ENCODE data around the gene PSME3.
"Not testable (repeated sequence)": the region's sequence is repeated elsewhere in the genome, so short reads cannot be mapped to it uniquely, and the experiment has no call there.

PSME3 gene

DNA sequence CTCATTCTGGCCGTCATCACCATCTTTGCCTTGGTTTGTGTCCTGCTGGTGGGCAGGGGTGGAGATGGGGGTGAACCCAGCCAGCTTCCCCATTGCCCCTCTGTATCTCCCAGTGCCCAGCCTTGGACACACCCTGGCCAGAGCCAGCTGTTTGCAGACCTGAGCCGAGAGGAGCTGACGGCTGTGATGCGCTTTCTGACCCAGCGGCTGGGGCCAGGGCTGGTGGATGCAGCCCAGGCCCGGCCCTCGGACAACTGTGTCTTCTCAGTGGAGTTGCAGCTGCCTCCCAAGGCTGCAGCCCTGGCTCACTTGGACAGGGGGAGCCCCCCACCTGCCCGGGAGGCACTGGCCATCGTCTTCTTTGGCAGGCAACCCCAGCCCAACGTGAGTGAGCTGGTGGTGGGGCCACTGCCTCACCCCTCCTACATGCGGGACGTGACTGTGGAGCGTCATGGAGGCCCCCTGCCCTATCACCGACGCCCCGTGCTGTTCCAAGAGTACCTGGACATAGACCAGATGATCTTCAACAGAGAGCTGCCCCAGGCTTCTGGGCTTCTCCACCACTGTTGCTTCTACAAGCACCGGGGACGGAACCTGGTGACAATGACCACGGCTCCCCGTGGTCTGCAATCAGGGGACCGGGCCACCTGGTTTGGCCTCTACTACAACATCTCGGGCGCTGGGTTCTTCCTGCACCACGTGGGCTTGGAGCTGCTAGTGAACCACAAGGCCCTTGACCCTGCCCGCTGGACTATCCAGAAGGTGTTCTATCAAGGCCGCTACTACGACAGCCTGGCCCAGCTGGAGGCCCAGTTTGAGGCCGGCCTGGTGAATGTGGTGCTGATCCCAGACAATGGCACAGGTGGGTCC is 18.4 kb downstream of the PSME3 start:
- not testable (repeated sequence) for DNase-seq

DNA sequence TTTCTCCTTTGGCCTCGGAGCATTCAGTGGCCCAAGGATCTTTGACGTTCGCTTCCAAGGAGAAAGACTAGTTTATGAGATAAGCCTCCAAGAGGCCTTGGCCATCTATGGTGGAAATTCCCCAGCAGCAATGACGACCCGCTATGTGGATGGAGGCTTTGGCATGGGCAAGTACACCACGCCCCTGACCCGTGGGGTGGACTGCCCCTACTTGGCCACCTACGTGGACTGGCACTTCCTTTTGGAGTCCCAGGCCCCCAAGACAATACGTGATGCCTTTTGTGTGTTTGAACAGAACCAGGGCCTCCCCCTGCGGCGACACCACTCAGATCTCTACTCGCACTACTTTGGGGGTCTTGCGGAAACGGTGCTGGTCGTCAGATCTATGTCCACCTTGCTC is 19.2 kb downstream of the PSME3 start:
- no peak for DNase-seq

GRCh38 chr17:42853004-42853403 is 19.8 kb downstream of the PSME3 start:
- no peak for DNase-seq

GRCh38 chr17:42853597-42853967 is 20.4 kb downstream of the PSME3 start:
- DNase-seq, result no peak

- no peak for DNase-seq
Observed at GRCh38 chr17:42853968-42854790, 21.0 kb downstream of the PSME3 start.

DNA sequence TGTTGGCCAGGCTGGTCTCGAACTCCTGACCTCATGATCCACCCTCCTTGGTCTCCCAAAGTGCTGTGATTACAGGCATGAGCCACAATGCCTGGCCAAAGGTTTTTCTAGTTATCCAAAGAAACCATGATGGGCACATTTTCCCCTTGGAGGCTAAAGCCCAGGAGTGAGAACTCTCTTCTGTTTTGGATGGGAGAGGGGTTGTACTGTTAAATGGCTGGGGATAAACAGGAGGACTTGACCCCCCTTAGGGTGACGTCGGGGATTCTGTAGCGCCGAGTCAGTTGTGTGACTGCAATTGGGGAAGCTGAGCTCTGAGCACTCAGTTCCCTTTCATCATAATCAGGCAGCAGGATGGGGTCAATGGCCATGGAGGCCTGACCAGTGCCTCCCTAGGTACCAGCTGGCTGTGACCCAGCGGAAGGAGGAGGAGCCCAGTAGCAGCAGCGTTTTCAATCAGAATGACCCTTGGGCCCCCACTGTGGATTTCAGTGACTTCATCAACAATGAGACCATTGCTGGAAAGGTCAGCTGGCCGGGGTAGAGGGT is 21.9 kb downstream of the PSME3 start:
- DNase-seq, result no peak

- DNase-seq, result not testable (repeated sequence)
Observed at GRCh38 chr17:42856093-42856492, 22.9 kb downstream of the PSME3 start.

DNA sequence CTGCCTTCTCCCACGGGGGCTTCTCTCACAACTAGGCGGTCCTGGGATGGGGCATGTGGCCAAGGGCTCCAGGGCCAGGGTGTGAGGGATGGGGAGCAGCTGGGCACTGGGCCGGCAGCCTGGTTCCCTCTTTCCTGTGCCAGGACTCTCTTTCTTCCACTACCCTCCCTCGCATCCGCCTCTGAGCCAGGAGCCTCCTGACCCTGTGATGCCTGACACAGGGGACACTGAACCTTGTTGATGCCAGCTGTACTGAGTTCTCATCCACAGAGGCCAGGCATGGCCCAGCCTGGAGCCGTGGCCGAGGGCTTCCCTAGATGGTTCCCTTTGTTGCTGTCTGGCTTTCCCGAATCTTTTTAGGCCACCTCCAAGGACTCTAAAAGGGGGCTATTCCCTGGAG is 23.3 kb downstream of the PSME3 start:
- DNase-seq, result not testable (repeated sequence)

- no peak for DNase-seq
Observed at GRCh38 chr17:42857389-42857788, 24.2 kb downstream of the PSME3 start.

- no peak for DNase-seq
Observed at GRCh38 chr17:42865638-42866094, 32.5 kb downstream of the PSME3 start.

GRCh38 chr17:42866216-42866615 is 33.0 kb downstream of the PSME3 start:
- no peak for DNase-seq

DNA sequence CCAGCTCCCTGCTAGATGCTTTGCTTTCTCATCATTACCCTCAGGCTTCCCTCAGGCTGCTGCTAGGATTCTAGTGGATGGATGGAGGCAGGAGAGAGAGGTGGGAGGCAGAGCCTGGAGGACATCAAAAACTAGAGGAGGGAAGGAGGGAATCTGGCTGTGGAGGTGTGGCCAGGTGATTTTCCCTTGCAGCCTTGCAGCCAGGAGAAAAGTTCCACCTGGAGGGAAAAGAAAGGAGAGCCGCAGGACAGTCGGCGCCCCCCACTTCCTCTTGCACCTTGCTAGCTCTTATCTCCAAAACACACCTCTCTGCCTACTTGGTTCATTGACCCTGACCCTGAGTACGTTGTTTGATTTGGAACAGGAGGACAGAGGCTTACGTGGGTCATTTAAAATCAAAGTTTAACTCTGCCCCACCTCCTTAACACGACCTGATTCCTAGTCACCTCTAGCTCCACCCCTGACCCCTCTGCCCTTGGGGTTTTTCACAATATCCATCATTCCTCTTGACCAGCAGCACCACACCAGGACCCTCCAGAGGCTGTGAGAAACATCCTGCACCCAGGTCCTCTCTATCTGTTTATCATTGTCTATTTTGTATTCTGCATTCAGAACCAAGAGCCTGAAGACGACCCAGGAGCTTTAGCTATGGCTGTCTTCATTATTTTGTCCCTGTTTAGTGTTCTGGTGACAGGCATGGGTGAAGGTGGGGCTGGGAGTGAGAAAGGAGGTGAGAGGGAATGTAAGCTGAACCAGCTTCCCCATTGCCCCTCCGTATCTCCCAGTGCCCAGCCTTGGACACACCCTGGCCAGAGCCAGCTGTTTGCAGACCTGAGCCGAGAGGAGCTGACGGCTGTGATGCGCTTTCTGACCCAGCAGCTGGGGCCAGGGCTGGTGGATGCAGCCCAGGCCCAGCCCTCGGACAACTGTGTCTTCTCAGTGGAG is 33.7 kb downstream of the PSME3 start:
- DNase-seq, result no peak

DNA sequence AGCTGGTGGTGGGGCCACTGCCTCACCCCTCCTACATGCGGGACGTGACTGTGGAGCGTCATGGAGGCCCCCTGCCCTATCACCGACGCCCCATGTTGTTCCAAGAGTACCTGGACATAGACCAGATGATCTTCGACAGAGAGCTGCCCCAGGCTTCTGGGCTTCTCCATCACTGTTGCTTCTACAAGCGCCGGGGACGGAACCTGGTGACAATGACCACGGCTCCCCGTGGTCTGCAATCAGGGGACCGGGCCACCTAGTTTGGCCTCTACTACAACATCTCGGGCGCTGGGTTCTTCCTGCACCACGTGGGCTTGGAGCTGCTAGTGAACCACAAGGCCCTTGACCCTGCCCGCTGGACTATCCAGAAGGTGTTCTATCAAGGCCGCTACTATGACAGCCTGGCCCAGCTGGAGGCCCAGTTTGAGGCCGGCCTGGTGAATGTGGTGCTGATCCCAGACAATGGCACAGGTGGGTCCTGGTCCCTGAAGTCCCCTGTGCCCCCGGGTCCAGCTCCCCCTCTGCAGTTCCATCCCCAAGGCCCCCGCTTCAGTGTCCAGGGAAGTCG is 34.6 kb downstream of the PSME3 start:
- not testable (repeated sequence) for DNase-seq

GRCh38 chr17:42868338-42868737 is 35.1 kb downstream of the PSME3 start:
- DNase-seq, result no peak

DNA sequence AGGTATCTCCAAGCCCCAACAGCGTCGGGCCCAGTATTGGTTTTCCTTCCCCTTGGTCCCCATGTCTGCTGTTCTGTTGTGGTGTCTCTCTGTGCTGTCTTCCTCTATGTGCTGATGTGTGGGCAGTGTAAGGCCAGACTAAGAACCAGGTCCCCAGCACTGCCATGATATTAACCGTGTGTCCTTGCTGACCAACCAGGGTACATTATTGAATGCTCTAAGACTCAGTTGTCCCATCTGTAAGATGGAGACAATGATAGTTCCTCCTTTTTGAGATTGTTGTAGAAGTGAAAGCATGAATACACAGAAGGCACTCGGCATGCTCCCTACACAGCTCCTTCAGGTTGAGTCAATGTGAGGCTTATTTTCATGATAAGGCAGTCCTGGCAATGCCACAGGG is 38.5 kb downstream of the PSME3 start:
- DNase-seq, result no peak

- no peak for DNase-seq
Observed at GRCh38 chr17:42872251-42872965, 39.2 kb downstream of the PSME3 start.

DNA sequence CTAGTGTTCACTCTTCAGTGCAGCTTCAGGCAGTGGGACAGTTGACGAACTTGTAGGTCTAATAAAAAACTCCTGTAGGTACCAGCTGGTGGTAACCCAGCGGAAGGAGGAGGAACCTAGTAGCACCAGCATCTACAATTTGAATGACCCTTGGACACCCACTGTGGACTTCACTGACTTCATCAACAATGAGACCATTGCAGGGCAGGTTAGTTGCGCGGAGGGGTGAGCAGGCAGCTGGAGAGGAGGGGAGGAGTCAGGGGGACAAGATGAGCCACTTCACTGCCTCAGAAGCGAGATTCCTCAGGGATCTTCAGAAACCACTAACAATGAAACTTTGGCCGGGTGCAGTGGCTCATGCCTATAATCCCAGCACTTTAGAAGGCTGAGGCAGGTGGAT is 40.1 kb downstream of the PSME3 start:
- DNase-seq, result no peak

DNA sequence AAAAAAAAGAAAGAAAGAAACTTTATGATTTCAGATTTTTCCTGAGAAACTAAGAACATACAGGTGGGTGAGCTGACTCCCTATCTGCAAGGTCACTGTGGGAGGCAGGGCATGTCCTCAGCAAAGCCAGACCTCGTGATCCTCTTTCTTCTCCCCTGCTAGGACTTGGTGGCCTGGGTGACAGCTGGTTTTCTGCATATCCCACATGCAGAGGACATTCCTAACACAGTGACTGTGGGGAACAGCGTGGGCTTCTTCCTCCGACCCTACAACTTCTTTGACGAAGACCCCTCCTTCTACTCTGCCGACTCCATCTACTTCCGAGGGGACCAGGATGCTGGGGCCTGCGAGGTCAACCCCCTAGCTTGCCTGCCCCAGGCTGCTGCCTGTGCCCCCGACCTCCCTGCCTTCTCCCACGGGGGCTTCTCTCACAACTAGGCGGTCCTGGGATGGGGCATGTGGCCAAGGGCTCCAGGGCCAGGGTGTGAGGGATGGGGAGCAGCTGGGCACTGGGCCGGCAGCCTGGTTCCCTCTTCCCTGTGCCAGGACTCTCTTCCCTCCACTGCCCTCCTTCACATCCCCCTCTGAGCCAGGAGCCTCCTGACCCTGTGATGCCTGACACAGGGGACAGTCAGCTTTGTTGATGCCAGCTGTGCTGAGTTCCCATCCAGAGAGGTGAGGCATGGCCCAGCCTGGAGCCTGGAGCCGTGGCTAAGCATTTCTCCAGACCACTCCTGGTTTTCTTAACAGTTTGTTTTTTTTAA is 40.9 kb downstream of the PSME3 start:
- DNase-seq, result not testable (repeated sequence)

DNA sequence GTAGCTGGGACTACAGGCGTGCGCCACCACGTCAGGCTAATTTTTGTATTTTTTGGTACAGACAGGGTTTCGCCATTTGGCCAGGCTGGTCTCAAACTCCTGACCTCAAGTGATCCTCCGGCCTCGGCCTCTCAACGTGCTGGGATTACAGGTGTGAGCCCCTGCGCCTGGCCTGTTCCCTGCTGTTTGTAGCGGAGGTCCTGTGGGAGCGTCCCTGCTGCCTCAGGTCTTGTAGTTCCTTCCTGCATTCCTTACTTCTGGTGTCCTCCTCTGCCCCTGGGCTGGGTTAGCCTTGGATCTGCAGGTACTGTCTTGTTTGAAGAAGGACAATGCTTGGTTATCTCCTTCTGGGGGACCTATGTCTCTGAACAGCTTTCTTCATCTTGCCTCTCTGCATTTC is 43.8 kb downstream of the PSME3 start:
- no peak for DNase-seq

- DNase-seq, result no peak
Observed at GRCh38 chr17:42878123-42878880, 45.1 kb downstream of the PSME3 start.
